DND-41 (cell line): ENCODE data around the gene EID2B.

Experiments used
- ATAC-seq: fragments of 200-7000 bp; cut with Tn5 transposase; 3 replicates; pipeline ENCODE4 v1.9.1; 2021; ENCODE audit warnings: low read depth; ENCODE audit not compliant: insufficient read depth
- DNase-seq: peaks from one replicate; pipeline ENCODE4 v3.0.0-alpha.2; 2020
- H2AFZ ChIP-seq: 2 replicates; pipeline ENCODE4 v1.6.0; 2012; ENCODE audit warnings: low read depth, low read length
- H3K27ac ChIP-seq: 2 replicates; pipeline ENCODE4 v1.5.1; 2012; ENCODE audit warnings: low read length, inconsistent platforms
- H3K27me3 ChIP-seq: fragments of 200-600 bp; sonication (generic); 2 replicates; pipeline ENCODE4 v1.6.0; 2012; ENCODE audit warnings: low read length, mild to moderate bottlenecking, inconsistent platforms; ENCODE audit not compliant: insufficient read depth, poor library complexity
- H3K36me3 ChIP-seq: 2 replicates; pipeline ENCODE4 v1.5.1; 2012; ENCODE audit warnings: low read length, inconsistent platforms; ENCODE audit not compliant: insufficient read depth
- H3K4me1 ChIP-seq: 2 replicates; pipeline ENCODE4 v1.5.1; 2012; ENCODE audit warnings: mild to moderate bottlenecking, low read length; ENCODE audit not compliant: insufficient read depth
- H3K4me2 ChIP-seq: 2 replicates; pipeline ENCODE4 v1.6.0; 2012; ENCODE audit warnings: mild to moderate bottlenecking, moderate library complexity, low read length, inconsistent platforms; ENCODE audit not compliant: insufficient read depth
- H3K4me3 ChIP-seq, 2 experiments: fragments of 200-600 bp in 1 of 2; shearing (Covaris generic) in 1 of 2; 2 replicates each; pipeline ENCODE4 v1.5.1; 2012 to 2016; ENCODE audit warnings: inconsistent platforms in 2 of 2, low read length in 2 of 2, mild to moderate bottlenecking in 2 of 2, low read depth in 1 of 2, moderate library complexity in 1 of 2
- H3K79me2 ChIP-seq: 2 replicates; pipeline ENCODE4 v1.6.0; 2012; ENCODE audit warnings: low read length, inconsistent platforms; ENCODE audit not compliant: insufficient read depth
- H3K9ac ChIP-seq: 2 replicates; pipeline ENCODE4 v1.6.0; 2012; ENCODE audit warnings: low read depth, mild to moderate bottlenecking, inconsistent platforms, low read length, moderate library complexity
- H3K9me3 ChIP-seq: 2 replicates; pipeline ENCODE4 v1.5.1; 2012; ENCODE audit warnings: low read length, moderate library complexity, mild to moderate bottlenecking, inconsistent platforms; ENCODE audit not compliant: insufficient read depth, severe bottlenecking
- H4K20me1 ChIP-seq: 2 replicates; pipeline ENCODE4 v1.6.0; 2012; ENCODE audit warnings: low read length; ENCODE audit not compliant: insufficient read depth
- EZH2 ChIP-seq: IDR thresholded peaks from 3 replicates; pipeline ENCODE4 v1.6.1; 2012; ENCODE audit warnings: borderline replicate concordance, low read depth, mild to moderate bottlenecking, moderate library complexity, low read length, inconsistent platforms; ENCODE audit not compliant: severe bottlenecking
- TF ChIP-seq, protein P1 (sequence below): IDR thresholded peaks from 2 replicates; pipeline ENCODE4 v1.5.1; 2012; ENCODE audit warnings: borderline replicate concordance, low read length, moderate library complexity, mild to moderate bottlenecking; ENCODE audit not compliant: poor library complexity, severe bottlenecking; ENCODE audit errors: extremely low read depth

The EID2B gene

DNA sequence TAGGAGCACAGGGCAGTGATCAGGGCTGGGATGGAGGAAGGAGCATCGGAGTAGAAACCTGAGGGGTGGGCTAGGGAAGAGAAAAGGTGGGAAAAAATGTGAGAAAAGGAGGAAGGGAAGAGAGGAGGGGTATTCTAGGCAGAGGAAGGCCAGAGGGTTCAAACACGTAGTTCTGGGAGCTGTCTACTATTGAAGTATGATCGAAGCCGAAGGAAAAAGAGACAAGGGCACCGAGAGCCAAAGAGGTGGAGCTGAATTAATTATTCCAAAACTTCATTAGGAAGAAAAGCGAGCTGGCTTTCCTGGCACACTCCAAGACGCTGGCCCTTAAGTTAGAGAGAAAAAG lies 26.1 kb downstream of the EID2B start:
- Histone ChIP-seq H3K4me2 (no peak overlapping the region), H3K4me3 (no peak overlapping the region), H3K27me3 (no peaks in the 10 kb centered on the region), H3K4me1 (no peaks in the 10 kb centered on the region), H3K79me2 (no peaks in the 10 kb centered on the region), H4K20me1 (no peaks in the 10 kb centered on the region), H3K27ac (no peak overlapping the region), H2AFZ (no peak overlapping the region), H3K9me3 (no peaks in the 10 kb centered on the region), H3K9ac (no peak overlapping the region), H3K36me3 (no peaks in the 10 kb centered on the region)
- DNase-seq (no peak), ATAC-seq (no peak)
- TF ChIP-seq, protein P1, sequence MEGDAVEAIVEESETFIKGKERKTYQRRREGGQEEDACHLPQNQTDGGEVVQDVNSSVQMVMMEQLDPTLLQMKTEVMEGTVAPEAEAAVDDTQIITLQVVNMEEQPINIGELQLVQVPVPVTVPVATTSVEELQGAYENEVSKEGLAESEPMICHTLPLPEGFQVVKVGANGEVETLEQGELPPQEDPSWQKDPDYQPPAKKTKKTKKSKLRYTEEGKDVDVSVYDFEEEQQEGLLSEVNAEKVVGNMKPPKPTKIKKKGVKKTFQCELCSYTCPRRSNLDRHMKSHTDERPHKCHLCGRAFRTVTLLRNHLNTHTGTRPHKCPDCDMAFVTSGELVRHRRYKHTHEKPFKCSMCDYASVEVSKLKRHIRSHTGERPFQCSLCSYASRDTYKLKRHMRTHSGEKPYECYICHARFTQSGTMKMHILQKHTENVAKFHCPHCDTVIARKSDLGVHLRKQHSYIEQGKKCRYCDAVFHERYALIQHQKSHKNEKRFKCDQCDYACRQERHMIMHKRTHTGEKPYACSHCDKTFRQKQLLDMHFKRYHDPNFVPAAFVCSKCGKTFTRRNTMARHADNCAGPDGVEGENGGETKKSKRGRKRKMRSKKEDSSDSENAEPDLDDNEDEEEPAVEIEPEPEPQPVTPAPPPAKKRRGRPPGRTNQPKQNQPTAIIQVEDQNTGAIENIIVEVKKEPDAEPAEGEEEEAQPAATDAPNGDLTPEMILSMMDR = no peak
- no peak for TF ChIP-seq EZH2

DNA sequence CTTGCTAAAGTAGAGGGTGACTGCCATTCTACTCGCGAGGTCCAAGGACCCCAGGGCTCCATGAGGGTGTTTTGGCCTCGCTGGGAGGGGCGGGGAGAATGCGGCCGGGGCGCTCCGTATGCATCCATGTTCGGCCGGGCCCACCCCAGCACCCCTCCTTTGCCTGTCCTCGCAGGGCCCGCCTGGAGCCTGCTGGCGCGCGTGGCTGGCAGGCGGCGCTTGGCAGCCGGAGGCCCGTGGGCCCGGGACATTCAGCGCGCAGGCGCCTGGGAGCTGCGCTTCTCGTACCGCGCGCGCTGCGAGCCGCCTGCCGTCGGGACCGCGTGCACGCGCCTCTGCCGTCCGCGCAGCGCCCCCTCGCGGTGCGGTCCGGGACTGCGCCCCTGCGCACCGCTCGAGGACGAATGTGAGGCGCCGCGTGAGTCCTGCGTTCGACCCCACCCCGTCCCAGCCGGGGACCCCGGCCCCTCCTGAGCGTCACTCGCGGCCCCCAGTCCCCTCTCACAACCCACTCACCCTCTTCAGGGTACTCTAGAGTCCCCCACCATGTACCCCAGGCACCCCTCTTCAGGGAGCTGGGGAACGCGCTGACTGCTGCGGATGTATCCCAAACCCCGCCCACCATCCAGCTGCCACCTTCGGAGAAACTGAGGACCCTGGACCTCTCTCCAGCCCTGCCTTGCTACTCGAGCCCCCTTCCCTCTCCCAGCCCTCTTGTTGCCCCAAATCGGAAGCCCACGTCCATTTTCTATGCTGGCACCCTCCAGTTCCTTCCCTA lies 29.8 kb downstream of the EID2B start:
- DNase-seq (no peak), ATAC-seq (no peak)
- Histone ChIP-seq H3K27ac (no peak overlapping the region), H4K20me1 (no peaks in the 10 kb centered on the region), H3K4me1 (peaks cover 3% of the 10 kb centered on the region), H3K27me3 (peaks cover 7% of the 10 kb centered on the region), H3K9me3 (no peaks in the 10 kb centered on the region), H2AFZ (no peak overlapping the region), H3K4me3 (no peak overlapping the region), H3K79me2 (no peaks in the 10 kb centered on the region), H3K4me2 (no peak overlapping the region), H3K9ac (no peak overlapping the region), H3K36me3 (no peaks in the 10 kb centered on the region)
- no peak for TF ChIP-seq EZH2
- TF ChIP-seq, protein P1 = no peak

DNA sequence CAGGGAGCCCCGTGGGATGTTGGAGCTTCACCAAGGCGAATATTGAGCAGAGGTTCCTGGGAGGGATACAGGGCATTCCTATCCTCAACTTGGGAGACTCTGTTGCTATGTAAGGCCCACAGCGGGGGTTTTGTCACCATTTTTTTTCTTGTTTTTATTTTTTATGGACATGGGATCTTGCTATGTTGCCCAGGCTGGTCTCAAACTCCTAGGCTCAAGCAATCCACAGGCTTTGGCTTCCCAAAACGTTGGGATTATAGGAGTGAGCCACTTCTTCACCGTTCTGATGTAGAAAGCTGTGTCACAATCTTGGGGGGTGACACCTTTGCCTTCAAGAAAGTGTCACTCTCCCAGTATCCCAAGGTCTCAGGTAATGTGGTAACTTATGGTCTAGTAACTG lies 31.3 kb downstream of the EID2B start:
- Histone ChIP-seq H3K4me2 (no peak overlapping the region), H3K27ac (no peak overlapping the region), H3K36me3 (no peaks in the 10 kb centered on the region), H3K4me1 (peaks cover 5% of the 10 kb centered on the region), H3K27me3 (peaks cover 17% of the 10 kb centered on the region), H2AFZ (no peak overlapping the region), H4K20me1 (no peaks in the 10 kb centered on the region), H3K4me3 (no peak overlapping the region), H3K9me3 (no peaks in the 10 kb centered on the region), H3K9ac (no peak overlapping the region), H3K79me2 (no peaks in the 10 kb centered on the region)
- TF ChIP-seq EZH2 = no peak
- TF ChIP-seq, protein P1 = no peak
- ATAC-seq (no peak), DNase-seq (no peak)
